ENCODE results near the gene ABCB8. TPM values are rescaled to one million over a fixed set of nuclear protein-coding genes. Genes with fewer than 3 reads are reported as not detected.
A peak's percentile ranks its signal among the peaks of the same experiment; 100 is the strongest.

The ABCB8 gene
- total RNA-seq, 1 donor: 35.4 TPM

- H3K4me3 ChIP-seq (ENCODE audit: low read depth, low read length): no peak overlapping the region
- no peak for TF ChIP-seq CTCF (IDR thresholded peaks at IDR 0.05; ENCODE audit: insufficient read depth, low read depth, low read length)
- no peak for DNase-seq (ENCODE audit: low read depth)
Measured at GRCh38 chr7:151064454-151064853, 36.2 kb downstream of the ABCB8 start.

- H3K4me3 ChIP-seq (ENCODE audit: low read depth, low read length): no peak overlapping the region
- no peak for DNase-seq (ENCODE audit: low read depth)
- no peak for TF ChIP-seq CTCF (IDR thresholded peaks at IDR 0.05; ENCODE audit: insufficient read depth, low read depth, low read length)
Measured at GRCh38 chr7:151064993-151065392, 36.7 kb downstream of the ABCB8 start.

- no peak for DNase-seq (ENCODE audit: low read depth)
- H3K4me3 ChIP-seq (ENCODE audit: low read depth, low read length): no peak overlapping the region
- no peak for TF ChIP-seq CTCF (IDR thresholded peaks at IDR 0.05; ENCODE audit: insufficient read depth, low read depth, low read length)
Measured at GRCh38 chr7:151065516-151065915, 37.3 kb downstream of the ABCB8 start.

GRCh38 chr7:151066273-151066974, 38.2 kb downstream of the ABCB8 start:
- TF ChIP-seq CTCF (IDR thresholded peaks at IDR 0.05; ENCODE audit: insufficient read depth, low read depth, low read length): no peak
- DNase-seq (ENCODE audit: low read depth): no peak
- H3K4me3 ChIP-seq (ENCODE audit: low read depth, low read length): no peak overlapping the region

- DNase-seq (ENCODE audit: low read depth): peak; percentile 95
- H3K4me3 ChIP-seq (ENCODE audit: low read depth, low read length): no peak overlapping the region
- TF ChIP-seq CTCF (IDR thresholded peaks at IDR 0.05; ENCODE audit: insufficient read depth, low read depth, low read length): no peak
Measured at GRCh38 chr7:151068069-151068773, 40.0 kb downstream of the ABCB8 start.

GRCh38 chr7:151069841-151070573, 41.8 kb downstream of the ABCB8 start:
- H3K4me3 ChIP-seq (ENCODE audit: low read depth, low read length): no peak overlapping the region
- no peak for DNase-seq (ENCODE audit: low read depth)
- TF ChIP-seq CTCF (IDR thresholded peaks at IDR 0.05; ENCODE audit: insufficient read depth, low read depth, low read length): no peak

Measured in fibroblast of villous mesenchyme (primary cell).